HUES6 (cell line): ENCODE results near the gene DCXR.
A peak's percentile ranks its signal among the peaks of the same experiment; 100 is the strongest.

Source experiments
- H3K27ac ChIP-seq: 2 replicates; pipeline ENCODE4 v1.7.0; 2013; ENCODE audit warnings: low read depth, mild to moderate bottlenecking, low read length, inconsistent platforms
- H3K27me3 ChIP-seq: 2 replicates; pipeline ENCODE4 v1.6.1; 2013; ENCODE audit warnings: low read length; ENCODE audit not compliant: control insufficient read depth, insufficient read depth
- H3K36me3 ChIP-seq: 2 replicates; pipeline ENCODE4 v1.6.1; 2013; ENCODE audit warnings: low read length; ENCODE audit not compliant: control insufficient read depth, insufficient read depth
- H3K4me1 ChIP-seq: 2 replicates; pipeline ENCODE4 v1.6.1; 2013; ENCODE audit warnings: low read length; ENCODE audit not compliant: control insufficient read depth, insufficient read depth
- H3K4me3 ChIP-seq: 2 replicates; pipeline ENCODE4 v1.5.1; 2013; ENCODE audit warnings: low read depth, low read length
- H3K9ac ChIP-seq: one replicate; pipeline ENCODE4 v1.6.1; 2013; ENCODE audit warnings: mild to moderate bottlenecking, low read length
- H3K9me3 ChIP-seq: 2 replicates; pipeline ENCODE4 v1.6.1; 2013; ENCODE audit warnings: low read depth, low read length; ENCODE audit not compliant: control insufficient read depth, insufficient read depth

The DCXR gene

DNA sequence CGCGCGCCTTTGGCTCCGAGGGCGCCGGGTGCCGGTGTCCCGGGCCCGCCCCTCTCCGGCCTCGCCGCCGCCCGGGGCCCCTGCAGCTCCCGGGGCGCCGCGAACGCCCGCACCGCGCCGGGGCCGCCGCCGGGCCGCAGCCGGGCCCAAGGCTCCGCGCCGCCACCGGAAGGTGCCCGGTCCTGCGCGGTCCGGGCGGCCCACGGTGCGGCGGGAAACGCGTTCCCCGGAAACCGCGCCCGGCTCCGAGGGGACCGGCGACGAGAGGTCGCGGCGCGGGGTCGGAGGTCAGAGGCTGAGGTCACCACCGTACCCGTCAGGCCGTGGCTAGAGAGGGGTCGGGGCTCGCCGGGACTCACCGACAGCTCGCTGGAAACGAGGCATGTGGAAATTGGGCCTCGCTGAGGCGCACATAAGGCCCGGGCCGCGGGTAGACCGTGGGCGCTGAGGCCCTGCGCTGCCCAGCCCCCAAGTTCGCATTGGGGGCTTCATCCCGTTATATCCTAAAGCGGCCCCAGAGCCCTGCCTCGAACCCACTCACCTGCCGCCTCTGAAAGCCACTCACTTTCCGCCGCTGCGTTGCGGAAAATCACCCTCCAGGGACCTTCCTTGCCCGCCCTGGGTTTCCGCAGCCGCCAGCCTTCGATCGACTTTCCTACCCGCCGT, 28.3 kb upstream of the DCXR start, which contains the start of gene DUS1L:
Gene DUS1L (minus strand): TSS at position 167 of the 666 bp plus-strand sequence. CDS start 745 bp downstream, outside the sequence.
- Histone ChIP-seq H3K27ac (0 out of 2 replicates have a peak within 1 kb of the TSS, but pooled peaks have one; percentile 19), H3K4me3 (peak within 1 kb of the TSS; percentile 85), H3K9ac (peak within 1 kb of the TSS; percentile 84), H3K9me3 (no peaks in the 10 kb centered on the region), H3K36me3 (peaks cover 29% of the 10 kb centered on the region), H3K4me1 (0 out of 2 replicates have a peak, but pooled peaks cover 4% of the 10 kb centered on the region), H3K27me3 (no peaks in the 10 kb centered on the region; the same call in 1 of the 2 replicates)

DNA sequence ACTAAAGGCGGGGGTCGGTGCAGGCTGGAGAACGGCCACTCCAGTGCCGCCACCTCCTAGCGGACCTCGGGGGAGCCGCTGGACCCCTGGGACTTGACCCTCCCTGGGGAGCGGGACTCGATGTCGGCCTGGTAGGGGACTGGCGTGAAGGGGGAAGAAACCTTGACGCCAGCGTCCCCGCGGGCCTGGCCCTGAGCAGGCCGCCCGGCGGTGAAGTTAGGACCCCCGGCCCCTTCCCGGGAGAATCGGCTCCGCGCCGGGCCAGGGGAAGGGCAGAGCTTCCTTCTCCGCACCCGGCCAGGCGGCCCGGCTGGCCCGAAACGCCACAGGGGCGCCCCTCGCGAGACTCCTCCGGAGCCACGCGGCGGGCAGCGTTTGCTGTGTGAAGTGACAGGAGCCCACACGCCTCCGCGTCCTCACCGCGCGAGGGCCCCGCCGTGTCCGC, 27.7 kb upstream of the DCXR start:
- no peaks in the 10 kb centered on the region for H3K9me3 ChIP-seq
- H3K4me3 ChIP-seq = peak overlapping the region; percentile 85
- 0 out of 2 replicates have a peak overlapping the region, but pooled peaks have one; percentile 19 for H3K27ac ChIP-seq
- H3K27me3 ChIP-seq = no peaks in the 10 kb centered on the region; the same call in 1 of the 2 replicates
- peaks cover 35% of the 10 kb centered on the region for H3K36me3 ChIP-seq
- H3K4me1 ChIP-seq = 0 out of 2 replicates have a peak, but pooled peaks cover 4% of the 10 kb centered on the region
- H3K9ac ChIP-seq = peak overlapping the region; percentile 84

DNA sequence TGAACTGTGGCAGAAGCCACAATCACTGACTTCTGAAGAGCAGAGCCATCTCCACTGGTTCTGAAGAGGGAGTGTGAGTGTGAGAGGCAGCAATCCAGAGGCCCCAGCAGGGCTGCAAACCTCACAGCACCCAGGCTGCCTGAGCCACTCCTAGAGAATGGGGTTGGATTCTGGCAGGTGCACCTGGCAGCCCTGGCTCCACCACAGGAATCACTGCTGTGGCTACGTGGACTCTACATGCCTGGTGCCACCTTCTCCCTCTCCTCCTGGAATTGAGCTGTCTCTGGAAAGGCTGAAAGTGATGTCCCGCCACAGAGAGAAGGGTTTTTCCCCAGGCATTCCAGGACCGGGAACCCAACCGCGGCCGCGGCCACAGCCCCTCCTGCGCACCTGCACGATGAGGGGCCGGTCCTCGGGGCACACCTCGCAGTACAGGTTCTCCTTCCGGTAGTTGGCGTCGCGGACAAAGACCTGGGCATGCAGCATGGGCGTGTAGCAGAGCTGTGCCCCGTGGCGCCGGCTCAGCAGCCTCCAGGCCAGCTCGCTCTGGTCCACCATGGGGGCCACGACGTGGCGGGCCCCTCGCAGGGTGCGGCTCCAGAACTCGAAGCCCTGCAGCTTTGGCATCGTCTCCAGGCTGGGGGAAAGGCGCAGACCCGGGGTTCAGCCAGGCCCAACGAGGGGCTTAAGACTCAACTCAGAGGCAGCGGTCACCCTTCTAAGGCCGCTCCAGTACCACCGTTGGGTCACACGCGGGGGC, 27.1 kb upstream of the DCXR start:
- Histone ChIP-seq H3K4me3 (peak overlapping the region; percentile 85), H3K36me3 (peaks cover 40% of the 10 kb centered on the region), H3K27ac (0 out of 2 replicates have a peak overlapping the region, but pooled peaks have one; percentile 19), H3K9me3 (no peaks in the 10 kb centered on the region), H3K9ac (peak overlapping the region; percentile 84), H3K27me3 (no peaks in the 10 kb centered on the region), H3K4me1 (0 out of 2 replicates have a peak, but pooled peaks cover 4% of the 10 kb centered on the region)

DNA sequence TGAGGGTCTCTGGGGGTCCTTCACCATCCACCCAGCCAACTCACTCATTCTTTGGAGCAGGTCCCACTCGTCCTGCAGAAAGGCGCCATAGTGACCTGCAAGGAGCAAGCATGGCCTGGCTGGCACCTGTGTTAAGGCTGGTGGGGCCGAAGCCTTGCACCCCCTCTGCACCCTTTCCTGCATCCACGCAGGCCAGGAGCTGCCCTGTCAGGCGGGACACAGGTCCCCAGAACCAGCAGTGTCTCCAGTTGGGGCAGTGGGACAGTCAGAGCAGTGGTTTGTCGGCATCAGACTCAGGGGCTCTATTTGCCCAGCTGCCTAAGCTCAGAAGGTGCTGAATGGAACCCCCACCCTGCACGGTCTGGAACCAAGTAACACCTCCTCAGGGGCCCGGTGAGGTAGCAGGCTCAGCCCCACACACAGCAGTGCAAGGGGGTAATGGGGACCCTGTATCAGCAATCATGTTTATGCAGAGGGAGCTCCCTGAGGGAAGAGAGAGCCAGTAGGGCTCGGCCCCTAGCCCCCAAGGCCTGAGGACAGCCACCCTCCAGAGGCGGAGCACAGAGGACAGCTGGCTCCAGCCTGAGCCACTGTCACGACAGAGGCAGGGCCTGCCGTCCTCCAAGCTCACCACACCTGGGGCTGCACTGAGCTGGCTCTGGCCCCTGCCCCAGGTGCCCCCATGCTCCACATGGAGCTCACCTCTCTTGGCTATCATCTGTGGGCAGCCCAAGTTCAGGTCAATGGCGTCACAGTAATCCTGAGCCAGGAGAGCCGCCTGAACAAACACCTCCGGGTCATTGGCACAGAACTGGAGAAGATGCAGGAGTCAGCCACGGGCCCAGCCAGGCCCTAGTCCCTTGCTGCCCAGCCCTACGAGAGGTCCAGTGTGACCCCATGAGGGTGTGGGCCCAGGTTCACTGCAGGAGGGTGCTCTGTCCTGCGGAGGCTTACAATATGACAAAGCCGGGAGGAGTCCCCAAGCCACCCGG, 26.2 kb upstream of the DCXR start:
- H3K27me3 ChIP-seq = no peaks in the 10 kb centered on the region

DNA sequence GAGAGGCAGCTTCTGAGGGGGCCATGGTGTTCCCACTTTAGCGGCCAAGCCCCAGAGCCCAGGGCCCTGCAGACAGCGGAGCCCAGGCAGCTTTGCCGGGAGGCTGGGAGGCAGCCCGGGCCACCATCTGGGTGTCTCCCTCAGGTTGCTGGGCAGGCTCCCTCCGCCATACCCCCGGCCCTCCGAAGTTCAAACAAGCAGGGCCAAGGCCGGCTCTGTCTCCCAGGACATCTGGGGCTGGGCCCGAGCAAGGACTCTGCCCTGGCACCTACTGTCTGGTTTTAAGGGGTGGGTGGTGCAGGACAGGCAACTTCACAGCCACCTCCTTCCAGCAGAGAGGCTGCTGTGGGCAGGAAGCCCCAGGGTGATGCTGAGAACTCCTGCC, 25.5 kb upstream of the DCXR start:
- H3K4me1 ChIP-seq = 0 out of 2 replicates have a peak, but pooled peaks cover 4% of the 10 kb centered on the region
- peaks cover 57% of the 10 kb centered on the region for H3K36me3 ChIP-seq
- H3K27me3 ChIP-seq = no peaks in the 10 kb centered on the region
- H3K9ac ChIP-seq = no peak overlapping the region
- H3K9me3 ChIP-seq = no peaks in the 10 kb centered on the region
- H3K27ac ChIP-seq = no peak overlapping the region
- no peak overlapping the region for H3K4me3 ChIP-seq

More for the DNA sequence above, 26.2 kb upstream of the DCXR start:
- H3K27ac ChIP-seq = no peak overlapping the region
- peak overlapping the region; percentile 85 for H3K4me3 ChIP-seq
- 0 out of 2 replicates have a peak, but pooled peaks cover 4% of the 10 kb centered on the region for H3K4me1 ChIP-seq
- no peak overlapping the region for H3K9ac ChIP-seq
- no peaks in the 10 kb centered on the region for H3K9me3 ChIP-seq
- H3K36me3 ChIP-seq = peaks cover 49% of the 10 kb centered on the region

DNA sequence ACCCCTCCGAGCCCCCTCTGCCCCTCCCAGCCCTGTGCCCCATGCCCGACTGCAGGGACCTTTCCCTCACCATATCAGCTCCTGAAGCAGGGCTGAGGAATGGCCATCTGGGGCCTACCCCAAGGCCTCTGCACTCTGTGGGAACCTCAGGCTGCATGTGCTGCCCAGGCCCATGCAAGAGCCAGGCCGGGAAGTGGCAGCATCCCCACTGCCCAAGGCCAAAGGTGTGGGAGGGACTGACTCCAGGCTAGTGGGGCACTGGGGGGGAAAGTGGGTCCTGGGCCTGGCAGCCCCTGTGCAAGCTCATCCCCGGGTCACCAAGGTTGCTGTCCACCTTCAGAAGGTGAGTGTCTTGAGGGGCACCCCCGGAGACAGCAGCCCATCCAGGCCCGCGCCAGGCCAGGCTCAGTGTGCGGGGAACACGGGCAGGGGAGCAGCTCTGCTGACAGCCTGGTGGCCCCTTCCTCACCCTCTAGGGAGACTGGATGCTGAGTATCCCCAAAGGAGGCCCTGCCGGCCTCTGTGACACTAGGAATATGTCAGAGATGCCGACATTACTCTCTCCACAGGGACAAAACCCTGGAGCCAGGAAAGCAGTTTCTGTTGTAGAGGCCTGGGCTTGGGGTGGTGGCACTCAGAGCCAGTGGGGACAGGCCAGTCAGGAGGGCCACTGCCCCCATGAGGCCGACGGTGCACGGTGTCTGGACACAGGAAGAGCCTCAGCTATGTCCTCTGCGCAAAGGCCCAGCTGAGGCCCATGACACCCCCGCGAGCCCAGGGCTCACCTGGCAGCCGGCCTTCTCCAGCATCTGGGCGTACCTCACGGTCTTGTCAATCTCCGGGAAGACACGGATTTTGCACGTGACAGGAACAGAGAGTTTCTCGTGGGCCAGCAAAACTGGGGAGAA, 24.8 kb upstream of the DCXR start:
- Histone ChIP-seq H3K36me3 (peaks cover 63% of the 10 kb centered on the region), H3K4me1 (0 out of 2 replicates have a peak, but pooled peaks cover 4% of the 10 kb centered on the region), H3K9ac (no peak overlapping the region), H3K9me3 (no peaks in the 10 kb centered on the region), H3K27me3 (no peaks in the 10 kb centered on the region), H3K27ac (no peak overlapping the region), H3K4me3 (no peak overlapping the region)

DNA sequence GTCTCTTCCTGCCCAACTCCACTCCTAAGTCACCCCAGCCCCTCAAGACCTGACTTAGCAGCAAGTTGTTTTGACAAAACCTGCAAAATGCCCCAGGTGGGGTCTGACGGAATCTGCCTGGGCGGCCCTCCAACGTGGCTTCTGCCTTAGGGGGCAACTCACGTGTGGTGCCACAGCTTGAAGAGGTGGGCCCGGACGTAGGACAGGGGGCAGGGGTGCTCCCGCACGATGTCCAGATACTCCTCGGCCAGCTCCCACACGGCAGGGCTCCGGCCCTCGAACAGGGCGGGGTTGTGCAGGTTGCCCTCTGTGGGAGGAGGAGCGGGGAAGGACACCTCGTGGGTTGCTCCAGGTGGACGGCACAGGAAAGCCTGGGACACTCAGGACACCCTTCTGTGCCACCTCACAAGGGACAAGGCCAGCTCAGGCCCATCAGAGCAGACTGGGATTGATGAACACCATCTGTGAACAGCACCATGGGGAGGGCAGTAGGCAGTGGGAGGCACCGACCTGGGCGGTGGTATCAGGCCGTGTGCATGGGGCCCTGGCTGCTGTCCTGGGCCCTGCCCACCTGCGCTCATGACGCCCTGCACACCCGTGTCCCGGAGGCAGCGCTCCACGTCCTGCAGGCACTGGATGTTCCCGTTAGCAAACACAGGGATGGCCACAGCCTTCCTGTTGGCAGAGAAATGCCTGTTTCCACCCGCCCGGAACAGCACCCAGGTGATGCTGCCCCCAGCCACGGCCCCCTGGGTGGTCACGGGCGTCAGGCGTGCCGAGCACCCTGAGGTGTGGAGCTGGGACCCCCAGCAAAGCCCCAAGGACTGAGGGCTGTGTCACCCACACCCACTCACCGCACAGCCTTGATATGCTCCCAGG, 23.8 kb upstream of the DCXR start:
- Histone ChIP-seq H3K36me3 (peaks cover 73% of the 10 kb centered on the region), H3K9me3 (no peaks in the 10 kb centered on the region), H3K27me3 (no peaks in the 10 kb centered on the region), H3K27ac (no peak overlapping the region), H3K4me1 (0 out of 2 replicates have a peak, but pooled peaks cover 4% of the 10 kb centered on the region), H3K4me3 (no peak overlapping the region), H3K9ac (no peak overlapping the region)

DNA sequence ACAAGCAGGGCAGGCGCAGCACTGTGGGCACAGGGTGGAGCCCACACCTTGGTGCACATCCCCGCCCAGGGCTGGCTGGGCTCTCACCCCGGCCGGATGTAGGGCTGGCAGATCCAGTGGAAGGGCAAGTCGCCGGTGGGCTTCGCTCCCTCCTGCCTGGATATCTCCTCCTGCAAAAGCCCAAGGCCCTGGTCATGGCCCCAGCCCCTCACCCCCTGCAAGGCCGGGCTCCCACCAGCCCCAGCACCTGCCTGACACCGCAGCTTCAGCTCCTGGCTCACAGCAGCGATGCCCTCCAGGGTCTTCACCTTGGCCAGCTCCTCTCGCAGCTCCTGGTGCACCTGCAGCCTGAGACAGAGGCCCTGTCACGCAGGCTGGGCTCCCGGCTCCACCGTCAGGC, 23.1 kb upstream of the DCXR start:
- Histone ChIP-seq H3K4me1 (0 out of 2 replicates have a peak, but pooled peaks cover 4% of the 10 kb centered on the region), H3K27me3 (no peaks in the 10 kb centered on the region), H3K9me3 (no peaks in the 10 kb centered on the region), H3K9ac (no peak overlapping the region), H3K27ac (no peak overlapping the region), H3K4me3 (no peak overlapping the region), H3K36me3 (peaks cover 80% of the 10 kb centered on the region)

DNA sequence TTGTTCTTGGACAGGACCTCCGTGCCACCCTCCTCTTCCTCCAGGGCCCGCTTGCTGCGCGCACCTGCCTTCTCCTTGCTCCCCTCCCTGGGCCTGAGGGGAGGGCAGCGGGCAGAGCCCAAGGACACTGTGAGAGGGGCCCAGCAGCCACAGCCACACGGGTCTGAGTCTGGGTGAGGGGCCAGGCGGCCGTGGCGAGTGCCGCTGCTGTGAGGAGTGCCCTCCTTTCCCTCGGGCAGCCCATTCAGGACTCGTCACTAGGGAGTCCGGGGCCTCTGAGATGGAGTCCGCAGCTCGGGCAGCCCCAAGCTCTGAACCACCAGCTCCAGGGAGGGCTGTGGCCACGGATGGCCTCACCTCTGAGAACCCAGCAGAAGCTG, 22.5 kb upstream of the DCXR start:
- H3K4me3 ChIP-seq = no peak overlapping the region
- no peak overlapping the region for H3K9ac ChIP-seq
- no peak overlapping the region for H3K27ac ChIP-seq
- H3K27me3 ChIP-seq = no peaks in the 10 kb centered on the region
- no peaks in the 10 kb centered on the region for H3K9me3 ChIP-seq
- peaks cover 85% of the 10 kb centered on the region for H3K36me3 ChIP-seq
- H3K4me1 ChIP-seq = 0 out of 2 replicates have a peak, but pooled peaks cover 4% of the 10 kb centered on the region
